ENCODE data around the gene COG2.
"Not testable (repeated sequence)": the region's sequence is repeated elsewhere in the genome, so short reads cannot be mapped to it uniquely, and the experiment has no call there.

The COG2 gene

DNA sequence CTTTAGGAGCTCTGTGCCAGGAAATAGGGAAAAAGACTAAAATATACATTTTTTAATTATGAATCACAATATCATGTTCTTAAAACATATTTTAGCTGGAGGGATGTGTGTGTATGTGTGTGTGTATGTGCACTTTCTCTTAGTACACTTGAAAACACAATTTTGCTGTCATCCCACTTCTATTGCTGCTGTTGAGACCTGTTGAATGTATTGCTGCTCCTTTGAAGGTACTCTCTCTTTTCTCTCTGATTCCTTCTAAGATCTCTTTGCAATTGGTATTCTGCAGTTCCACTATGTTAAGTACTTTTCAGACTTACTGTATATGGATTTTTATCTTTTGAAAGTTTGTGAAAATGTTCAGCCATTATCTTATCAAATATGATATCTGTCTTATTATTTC, 43.5 kb upstream of the COG2 start:
- Histone ChIP-seq H3K4me3 (replicated peaks; ENCODE audit: low read depth, low read length) (no peak overlapping the region), H3K27me3 (replicated peaks; ENCODE audit: control insufficient read depth, insufficient read depth, low read length) (no peaks in the 10 kb centered on the region), H3K36me3 (ENCODE audit: control insufficient read depth, insufficient read depth, low read length) (no peaks in the 10 kb centered on the region)
- TF ChIP-seq, protein P1, sequence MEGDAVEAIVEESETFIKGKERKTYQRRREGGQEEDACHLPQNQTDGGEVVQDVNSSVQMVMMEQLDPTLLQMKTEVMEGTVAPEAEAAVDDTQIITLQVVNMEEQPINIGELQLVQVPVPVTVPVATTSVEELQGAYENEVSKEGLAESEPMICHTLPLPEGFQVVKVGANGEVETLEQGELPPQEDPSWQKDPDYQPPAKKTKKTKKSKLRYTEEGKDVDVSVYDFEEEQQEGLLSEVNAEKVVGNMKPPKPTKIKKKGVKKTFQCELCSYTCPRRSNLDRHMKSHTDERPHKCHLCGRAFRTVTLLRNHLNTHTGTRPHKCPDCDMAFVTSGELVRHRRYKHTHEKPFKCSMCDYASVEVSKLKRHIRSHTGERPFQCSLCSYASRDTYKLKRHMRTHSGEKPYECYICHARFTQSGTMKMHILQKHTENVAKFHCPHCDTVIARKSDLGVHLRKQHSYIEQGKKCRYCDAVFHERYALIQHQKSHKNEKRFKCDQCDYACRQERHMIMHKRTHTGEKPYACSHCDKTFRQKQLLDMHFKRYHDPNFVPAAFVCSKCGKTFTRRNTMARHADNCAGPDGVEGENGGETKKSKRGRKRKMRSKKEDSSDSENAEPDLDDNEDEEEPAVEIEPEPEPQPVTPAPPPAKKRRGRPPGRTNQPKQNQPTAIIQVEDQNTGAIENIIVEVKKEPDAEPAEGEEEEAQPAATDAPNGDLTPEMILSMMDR (IDR thresholded peaks at IDR 0.05; ENCODE audit: insufficient read depth, low read length, poor library complexity, severe bottlenecking) = no peak
- no peak for DNase-seq (ENCODE audit: extremely low read depth, insufficient read length)

DNA sequence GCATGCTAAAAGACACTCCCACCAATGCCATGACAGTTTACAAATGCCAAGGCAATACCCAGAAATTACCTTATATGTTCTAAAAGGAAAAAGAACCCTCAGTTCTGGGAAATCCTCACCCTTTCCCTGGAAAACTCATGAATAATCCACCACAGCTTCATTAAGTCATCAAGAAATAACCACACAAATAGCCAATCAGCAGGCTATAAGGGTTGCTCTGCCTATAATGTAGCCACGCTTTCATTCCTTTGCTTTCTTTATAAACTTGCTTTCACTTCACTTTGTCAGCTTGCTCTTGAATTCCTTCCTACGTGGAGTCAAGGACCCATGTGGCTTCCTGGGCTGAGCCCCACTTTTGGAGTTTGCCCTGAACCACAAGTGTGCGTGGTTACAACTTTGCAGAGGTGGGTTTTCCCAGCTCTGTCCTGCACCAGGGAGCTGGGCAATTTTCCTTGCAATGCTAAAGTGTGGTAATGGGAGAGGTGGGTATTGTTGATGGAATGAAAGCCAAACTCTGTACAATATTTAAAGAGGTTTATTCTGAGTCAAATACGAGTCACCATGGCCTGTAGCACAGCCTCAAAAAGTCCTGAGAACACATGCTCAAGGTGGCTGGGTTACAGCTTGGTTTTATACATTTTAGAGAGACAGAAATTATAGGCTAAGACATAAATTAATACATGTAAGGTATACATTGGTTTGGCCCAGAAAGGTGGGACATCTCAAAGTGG, 42.2 kb upstream of the COG2 start:
- H3K36me3 ChIP-seq (ENCODE audit: control insufficient read depth, insufficient read depth, low read length) = no peaks in the 10 kb centered on the region

DNA sequence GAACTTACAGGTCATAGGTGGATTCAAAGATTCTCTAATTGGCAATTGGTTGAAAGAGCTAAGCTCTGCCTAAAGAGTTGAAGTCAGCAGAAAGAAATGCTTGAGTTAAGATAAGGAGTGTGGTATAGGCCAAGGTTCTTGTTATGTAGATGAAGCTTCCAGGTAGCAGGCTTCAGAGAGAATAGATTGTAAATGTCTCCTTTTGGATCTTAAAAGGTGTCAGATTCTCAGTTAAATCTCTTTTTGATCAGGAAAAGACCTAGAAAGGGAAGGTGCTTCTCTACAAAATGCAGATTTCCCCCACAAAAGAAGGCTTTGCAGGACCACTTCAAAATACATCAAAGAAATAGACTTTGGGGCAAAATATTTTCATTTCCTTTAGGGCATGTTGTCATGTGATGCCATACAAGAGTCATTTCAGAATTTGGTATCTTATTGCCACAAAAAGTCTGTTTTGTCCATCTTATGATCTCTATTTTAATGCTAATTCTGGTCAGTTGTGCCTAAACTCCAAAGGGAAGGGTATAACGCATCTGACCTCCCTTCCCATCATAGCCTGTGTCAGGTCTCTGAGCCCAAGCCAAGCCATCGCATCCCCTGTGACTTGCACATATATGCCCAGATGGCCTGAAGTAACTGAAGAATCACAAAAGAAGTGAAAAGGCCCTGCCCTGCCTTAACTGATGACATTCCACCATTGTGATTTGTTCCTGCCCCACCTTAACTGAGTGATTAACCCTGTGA, 41.5 kb upstream of the COG2 start:
- H3K27me3 ChIP-seq (replicated peaks; ENCODE audit: control insufficient read depth, insufficient read depth, low read length); DNase-seq (ENCODE audit: extremely low read depth, insufficient read length); H3K36me3 ChIP-seq (ENCODE audit: control insufficient read depth, insufficient read depth, low read length); H3K4me3 ChIP-seq (replicated peaks; ENCODE audit: low read depth, low read length): not testable (repeated sequence)

More for the DNA sequence above, 42.2 kb upstream of the COG2 start:
- Histone ChIP-seq H3K27me3 (replicated peaks; ENCODE audit: control insufficient read depth, insufficient read depth, low read length) (no peaks in the 10 kb centered on the region), H3K4me3 (replicated peaks; ENCODE audit: low read depth, low read length) (no peak overlapping the region)
- no peak for DNase-seq (ENCODE audit: extremely low read depth, insufficient read length)
- TF ChIP-seq, protein P1 (IDR thresholded peaks at IDR 0.05; ENCODE audit: insufficient read depth, low read length, poor library complexity, severe bottlenecking) = no peak

DNA sequence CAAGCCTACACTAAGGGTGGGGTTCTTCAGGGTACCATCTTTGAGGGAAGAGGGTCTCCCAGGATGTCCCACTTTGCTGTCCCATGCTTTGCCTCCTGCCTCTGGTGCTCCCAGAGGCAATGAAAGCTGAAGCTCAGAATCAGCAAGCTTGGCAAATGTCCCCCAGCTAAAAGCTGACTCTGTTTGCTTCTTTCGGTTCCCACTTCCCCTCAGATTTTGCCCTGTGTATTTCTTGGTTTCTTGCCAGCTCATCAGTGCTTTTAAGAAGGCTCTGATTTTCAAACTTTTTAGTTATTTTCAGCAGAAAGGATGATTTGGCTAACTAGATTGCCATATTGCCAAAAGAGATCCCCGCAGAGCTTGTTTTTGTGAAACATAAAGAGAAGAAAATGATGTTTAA, 33.1 kb upstream of the COG2 start:
- no peak for DNase-seq (ENCODE audit: extremely low read depth, insufficient read length)
- TF ChIP-seq, protein P1 (IDR thresholded peaks at IDR 0.05; ENCODE audit: insufficient read depth, low read length, poor library complexity, severe bottlenecking) = no peak
- no peaks in the 10 kb centered on the region for H3K36me3 ChIP-seq (ENCODE audit: control insufficient read depth, insufficient read depth, low read length)
- H3K4me3 ChIP-seq (replicated peaks; ENCODE audit: low read depth, low read length) = no peak overlapping the region
- H3K27me3 ChIP-seq (replicated peaks; ENCODE audit: control insufficient read depth, insufficient read depth, low read length) = no peaks in the 10 kb centered on the region

DNA sequence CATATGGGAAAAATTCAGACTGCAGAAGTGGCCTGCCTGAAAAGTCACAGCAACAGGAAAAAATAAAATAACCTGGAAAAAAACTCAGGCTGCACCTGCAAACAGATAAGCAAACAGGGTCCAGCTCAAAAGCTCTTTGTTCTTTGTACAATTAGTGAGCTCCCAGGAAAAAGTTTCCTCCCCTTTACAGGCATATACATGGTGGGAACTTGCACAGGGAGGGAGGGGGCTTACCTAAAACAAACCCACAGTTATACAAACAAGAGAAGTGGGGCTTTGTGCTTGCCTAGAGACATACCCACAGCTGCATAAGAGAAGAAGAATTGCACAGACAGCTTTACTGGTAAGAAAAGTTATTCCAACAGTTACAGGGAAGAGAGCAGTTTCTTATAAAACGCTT, 31.7 kb upstream of the COG2 start:
- no peak for DNase-seq (ENCODE audit: extremely low read depth, insufficient read length)
- Histone ChIP-seq H3K36me3 (ENCODE audit: control insufficient read depth, insufficient read depth, low read length) (no peaks in the 10 kb centered on the region), H3K27me3 (replicated peaks; ENCODE audit: control insufficient read depth, insufficient read depth, low read length) (no peaks in the 10 kb centered on the region), H3K4me3 (replicated peaks; ENCODE audit: low read depth, low read length) (no peak overlapping the region)
- TF ChIP-seq, protein P1 (IDR thresholded peaks at IDR 0.05; ENCODE audit: insufficient read depth, low read length, poor library complexity, severe bottlenecking) = no peak

DNA sequence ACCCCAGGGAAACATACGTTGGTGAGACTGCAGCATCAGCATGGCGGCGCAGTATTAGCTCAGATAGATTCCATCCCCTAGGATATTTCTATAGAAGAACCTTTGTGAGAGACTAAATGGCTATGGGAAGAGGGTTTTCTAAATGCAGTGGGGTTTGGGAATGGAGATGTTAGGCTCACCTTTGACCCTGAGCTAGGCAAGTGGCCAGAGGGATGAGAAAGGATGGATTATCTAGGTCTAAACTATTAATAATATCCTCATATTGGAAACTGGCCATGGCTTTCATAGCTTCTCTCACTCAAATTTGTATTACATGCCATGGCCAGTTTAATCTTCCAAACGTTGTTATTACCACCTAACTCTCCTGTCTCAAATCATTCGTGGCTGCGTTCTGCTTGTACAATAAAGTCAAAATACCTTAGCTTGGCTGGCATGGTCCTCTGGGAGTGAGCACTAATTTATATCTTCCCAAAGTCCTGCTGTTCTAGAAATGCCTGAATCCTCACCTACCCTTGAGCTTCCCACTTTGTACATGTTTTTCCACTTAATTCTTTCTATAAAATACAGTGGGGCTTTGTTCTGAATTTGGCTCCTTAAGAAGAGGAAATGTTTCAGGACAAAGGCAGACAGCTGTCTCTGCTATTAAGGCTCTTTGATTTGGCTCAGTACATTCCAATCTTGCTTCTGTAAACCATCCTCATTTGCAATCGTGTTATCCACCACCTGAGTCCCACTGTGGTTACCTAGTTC, 31.0 kb upstream of the COG2 start:
- Histone ChIP-seq H3K36me3 (ENCODE audit: control insufficient read depth, insufficient read depth, low read length) (no peaks in the 10 kb centered on the region), H3K27me3 (replicated peaks; ENCODE audit: control insufficient read depth, insufficient read depth, low read length) (no peaks in the 10 kb centered on the region), H3K4me3 (replicated peaks; ENCODE audit: low read depth, low read length) (no peak overlapping the region)
- TF ChIP-seq, protein P1 (IDR thresholded peaks at IDR 0.05; ENCODE audit: insufficient read depth, low read length, poor library complexity, severe bottlenecking) = no peak
- DNase-seq (ENCODE audit: extremely low read depth, insufficient read length) = no peak

Data from GM06990 (cell line).